HCT116 (cell line): ENCODE data around the gene RNF151. TPM values are rescaled to one million over a fixed set of nuclear protein-coding genes. Genes with fewer than 3 reads are reported as not detected.

Experiments
- ATAC-seq: fragments of 200-7000 bp; cut with Tn5 transposase; 2 replicates; pipeline ENCODE4 v1.9.1; 2020; ENCODE audit warnings: mild to moderate bottlenecking, moderate library complexity
- BruUV-seq: library from RNA; stranded (reverse); fragments of 400-500 nt; replicated peaks from 2 replicates; lab custom pipeline; 2021; lab: Mats Ljungman, UMichigan
- CTCF ChIA-PET: fragments of 300-600 bp; sonication (Branson Sonifier 250); formaldehyde crosslinking; loops from one replicate; lab custom pipeline; 2021; ENCODE audit warnings: antibody characterized with exemption; lab: Charles Lee
- POLR2A ChIA-PET: fragments of 300-600, 350-600 bp; sonication (Branson Sonifier 250); formaldehyde crosslinking; loops from one replicate; lab custom pipeline; 2021; ENCODE audit warnings: antibody characterized with exemption; lab: Charles Lee
- RAD21 ChIA-PET, 2 experiments: fragments of 300-600 bp; sonication (Branson Sonifier 250); formaldehyde crosslinking; loops; one replicate each; lab custom pipeline; 2023; ENCODE audit warnings: low total read pairs in 2 of 2; ENCODE audit not compliant: uncharacterized antibody in 2 of 2, unreplicated experiment in 2 of 2, low non-redundant PET in 1 of 2; lab: Charles Lee
- DNase-seq: peaks from one replicate; pipeline ENCODE4 v3.0.0-alpha.2; 2010; ENCODE audit warnings: low read depth, low spot score
- H2AFZ ChIP-seq: fragments of 200-600 bp; shearing (Covaris generic), sonication (generic); 2 replicates; pipeline ENCODE4 v1.6.1; 2017; ENCODE audit warnings: low read depth, mixed run types, mixed read lengths, antibody characterized with exemption, low read length; ENCODE audit not compliant: poor library complexity, severe bottlenecking
- H3K27ac ChIP-seq: 2 replicates; pipeline ENCODE4 v1.5.1; 2012; ENCODE audit warnings: low read depth, low read length
- H3K27me3 ChIP-seq: fragments of 200-600 bp; sonication (generic); 2 replicates; pipeline ENCODE4 v1.6.1; 2016; ENCODE audit warnings: mixed run types, low read length, mixed read lengths; ENCODE audit not compliant: insufficient read depth
- H3K36me3 ChIP-seq, 2 experiments: fragments of 200-500 bp in 1 of 2; fragments of 200-600 bp in 1 of 2; sonication (Bioruptor generic) in 1 of 2; sonication (generic) in 1 of 2; 2 replicates each; pipeline versions ENCODE4 v1.5.1 to v1.6.1; 2014 to 2016; ENCODE audit warnings: low read length in 2 of 2, inconsistent platforms in 1 of 2, mixed read lengths in 1 of 2, mixed run types in 1 of 2; ENCODE audit not compliant: insufficient read depth in 2 of 2, control insufficient read depth in 1 of 2
- H3K4me1 ChIP-seq, 2 experiments: fragments of 200-600 bp in 1 of 2; sonication (generic) in 1 of 2; 2 replicates each; pipeline versions ENCODE4 v1.5.1 to v1.6.1; 2012 to 2017; ENCODE audit warnings: low read length in 2 of 2, inconsistent platforms in 1 of 2, mild to moderate bottlenecking in 1 of 2, mixed read lengths in 1 of 2, mixed run types in 1 of 2, moderate library complexity in 1 of 2; ENCODE audit not compliant: insufficient read depth in 2 of 2, control insufficient read depth in 1 of 2
- H3K4me2 ChIP-seq: fragments of 200-600 bp; sonication (generic); 2 replicates; pipeline ENCODE4 v1.6.1; 2017; ENCODE audit warnings: mixed run types, low read length, mixed read lengths
- H3K4me3 ChIP-seq, 2 experiments: fragments of 200-600 bp in 1 of 2; sonication (generic) in 1 of 2; replicated peaks in 1 of 2; 2 replicates each; pipeline ENCODE4 v1.5.1; 2011 to 2016; ENCODE audit warnings: low read length in 2 of 2, control low read depth in 1 of 2, low read depth in 1 of 2, mild to moderate bottlenecking in 1 of 2, mixed read lengths in 1 of 2, mixed run types in 1 of 2
- H3K79me2 ChIP-seq: fragments of 200-600 bp; sonication (generic); 2 replicates; pipeline ENCODE4 v1.6.1; 2017; ENCODE audit warnings: mild to moderate bottlenecking, mixed run types, low read length, moderate library complexity, mixed read lengths; ENCODE audit not compliant: insufficient read depth
- H3K9ac ChIP-seq: fragments of 200-600 bp; sonication (generic); 2 replicates; pipeline ENCODE4 v1.6.1; 2016; ENCODE audit warnings: low read length, mixed read lengths
- H3K9me2 ChIP-seq: fragments of 200-600 bp; sonication (generic), shearing (Covaris generic); 2 replicates; pipeline ENCODE4 v1.6.1; 2017; ENCODE audit warnings: mixed run types, mild to moderate bottlenecking, moderate library complexity; ENCODE audit not compliant: insufficient read depth
- H3K9me3 ChIP-seq, 2 experiments: fragments of 200-500 bp in 1 of 2; fragments of 200-600 bp in 1 of 2; sonication (Bioruptor generic) in 1 of 2; sonication (generic) in 1 of 2; 2 replicates each; pipeline ENCODE4 v1.6.1; 2014 to 2017; ENCODE audit warnings: low read length in 2 of 2, mixed read lengths in 2 of 2, inconsistent platforms in 1 of 2, low read depth in 1 of 2, mild to moderate bottlenecking in 1 of 2, mixed run types in 1 of 2, moderate library complexity in 1 of 2; ENCODE audit not compliant: control insufficient read depth in 1 of 2, insufficient read depth in 1 of 2
- H4K20me1 ChIP-seq: fragments of 200-600 bp; sonication (generic), shearing (Covaris generic); 2 replicates; pipeline ENCODE4 v1.6.1; 2017; ENCODE audit warnings: mixed run types, mild to moderate bottlenecking, moderate library complexity; ENCODE audit not compliant: insufficient read depth
- CEBPB ChIP-seq: IDR thresholded peaks from 2 replicates; pipeline ENCODE4 v1.6.1; 2012; ENCODE audit warnings: low read depth
- EGR1 ChIP-seq: IDR thresholded peaks from 2 replicates; pipeline ENCODE4 v1.6.1; 2012; ENCODE audit warnings: low read depth
- ELF1 ChIP-seq: IDR thresholded peaks from 2 replicates; pipeline ENCODE4 v1.6.1; 2012; ENCODE audit warnings: low read depth, borderline replicate concordance
- FOSL1 ChIP-seq: IDR thresholded peaks from 2 replicates; pipeline ENCODE4 v1.6.1; 2012; ENCODE audit warnings: low read depth
- JUND ChIP-seq: IDR thresholded peaks from 2 replicates; pipeline ENCODE4 v1.6.1; 2012
- MAX ChIP-seq: IDR thresholded peaks from 2 replicates; pipeline ENCODE4 v1.6.1; 2012
- POLR2AphosphoS5 ChIP-seq: IDR thresholded peaks from 2 replicates; pipeline ENCODE4 v1.6.1; 2011; ENCODE audit warnings: mild to moderate bottlenecking, low read depth, low read length, moderate library complexity
- REST ChIP-seq: IDR thresholded peaks from 2 replicates; pipeline ENCODE4 v1.6.1; 2012; ENCODE audit warnings: low read depth
- SIN3A ChIP-seq: IDR thresholded peaks from 2 replicates; pipeline ENCODE4 v1.6.1; 2012; ENCODE audit warnings: low read depth
- TCF7L2 ChIP-seq: IDR thresholded peaks from 2 replicates; pipeline ENCODE4 v1.7.0; 2011; ENCODE audit warnings: borderline replicate concordance, inconsistent platforms; ENCODE audit not compliant: insufficient read depth, insufficient read length; ENCODE audit errors: extremely low read depth
- YY1 ChIP-seq: IDR thresholded peaks from 2 replicates; pipeline ENCODE4 v1.6.1; 2011; ENCODE audit warnings: low read length, low read depth, moderate library complexity, mild to moderate bottlenecking; ENCODE audit not compliant: insufficient replicate concordance; ENCODE audit errors: extremely low read depth
- ZBTB33 ChIP-seq: IDR thresholded peaks from 2 replicates; pipeline ENCODE4 v1.6.1; 2011; ENCODE audit warnings: mild to moderate bottlenecking, low read length, moderate library complexity; ENCODE audit not compliant: insufficient replicate concordance; ENCODE audit errors: extremely low read depth
- ZFX ChIP-seq: fragments of 450-650 bp; IDR thresholded peaks from 2 replicates; pipeline ENCODE4 v1.6.1; 2017
- intact Hi-C: fragments of 100-400 bp; cut with micrococcal nuclease; formaldehyde crosslinking; loops from 2 replicates; pipeline ENCODE4 v1.10.0; 2022
- total RNA-seq: library from RNA; stranded (reverse); gene quantifications from one replicate; pipeline ENCODE4 v1.2.1, GENCODE V29; 2021; ENCODE audit not compliant: unreplicated experiment

Gene RNF151
- total RNA-seq, 1 experiment from 2014 or later: 0.30 TPM

GRCh38 chr16:1999866-2000514 lies 33.3 kb downstream of the RNF151 start:
- Histone ChIP-seq H3K9me3 (no peaks in the 10 kb centered on the region), H3K36me3 (peaks cover 25 to 51% of the 10 kb centered on the region in 2 experiments; a peak in 3 of 4 replicates), H3K4me2 (no peak overlapping the region), H4K20me1 (no peaks in the 10 kb centered on the region; the same call in 1 of the 2 replicates), H2AFZ (no peak overlapping the region), H3K79me2 (peaks cover 37% of the 10 kb centered on the region), H3K27ac (no peak overlapping the region), H3K4me1 (peaks cover 8 to 16% of the 10 kb centered on the region in 2 experiments), H3K27me3 (no peaks in the 10 kb centered on the region), H3K9me2 (no peaks in the 10 kb centered on the region), H3K9ac (no peak overlapping the region), H3K4me3 (no peak overlapping the region)
- no peak for DNase-seq
- no TSS peak for BruUV-seq
- no peak for ATAC-seq
- ChIA-PET POLR2A (no interaction called here), RAD21 (interaction anchor here in 1 of 2 experiments (0.6 kb wide), 1 partner anchor 35 kb away, joined by 5 read pairs; the partner anchor contains the start of gene RPS2), CTCF (no interaction called here)
- TF ChIP-seq MAX: no peak
- no peak for TF ChIP-seq EGR1
- no peak for TF ChIP-seq TCF7L2
- no peak for TF ChIP-seq SIN3A
- no peak for TF ChIP-seq JUND
- intact Hi-C loops: loop anchor here (5.0 kb wide), 1 partner anchor 142 kb away; no protein-coding TSS in a partner anchor

GRCh38 chr16:2001035-2001434 lies 34.4 kb downstream of the RNF151 start:
- intact Hi-C loops: loop anchor here (5.0 kb wide), 1 partner anchor 141 kb away; no protein-coding TSS in a partner anchor
- no peak for ATAC-seq
- CTCF ChIA-PET: no interaction called here
- DNase-seq: no peak
- Histone ChIP-seq H3K4me1 (peaks cover 8 to 26% of the 10 kb centered on the region in 2 experiments), H4K20me1 (no peaks in the 10 kb centered on the region; the same call in 1 of the 2 replicates), H2AFZ (no peak overlapping the region), H3K9me2 (no peaks in the 10 kb centered on the region), H3K27me3 (no peaks in the 10 kb centered on the region), H3K79me2 (peaks cover 47% of the 10 kb centered on the region), H3K9me3 (no peaks in the 10 kb centered on the region), H3K36me3 (peaks cover 25 to 54% of the 10 kb centered on the region in 2 experiments; a peak in 3 of 4 replicates), H3K4me2 (no peak overlapping the region), H3K4me3 (no peak overlapping the region), H3K27ac (no peak overlapping the region), H3K9ac (no peak overlapping the region)
- RAD21 ChIA-PET: no interaction called here
- BruUV-seq: no TSS peak
- POLR2A ChIA-PET: interaction anchor here (0.6 kb wide), 1 partner anchor 1409 kb away, joined by 3 read pairs; no protein-coding TSS in a partner anchor
- TF ChIP-seq ZBTB33: no peak
- TF ChIP-seq ZFX: no peak
- TF ChIP-seq POLR2AphosphoS5: no peak
- TF ChIP-seq CEBPB: no peak
- TF ChIP-seq YY1: no peak
- no peak for TF ChIP-seq REST
- no peak for TF ChIP-seq TCF7L2
- no peak for TF ChIP-seq MAX
- no peak for TF ChIP-seq SIN3A
- TF ChIP-seq ELF1: no peak
- TF ChIP-seq FOSL1: no peak
